ENCODE results near the gene FBXL16. TPM values are rescaled to one million over a fixed set of nuclear protein-coding genes. Genes with fewer than 3 reads are reported as not detected.

FBXL16 gene
- total and polyA plus RNA-seq, 2 of the 13 experiments (the other 11 are each of a cell fraction or from before 2014, with no cell fraction given), result 0.22 to 2.0 TPM

- 0 out of 2 replicates have a peak, but pooled peaks have one; percentile 33 for TF ChIP-seq ZNF713 (CRISPR knock-in tag; IDR thresholded peaks at IDR 0.05)
- no peak for TF ChIP-seq NFYB (CRISPR knock-in tag; IDR thresholded peaks at IDR 0.05)
- no peak for TF ChIP-seq ZNF510 (CRISPR knock-in tag; IDR thresholded peaks at IDR 0.05; ENCODE audit: low read depth)
- TF ChIP-seq ATRX (CRISPR knock-in tag; IDR thresholded peaks at IDR 0.05; ENCODE audit: borderline replicate concordance), result no peak
- peak; percentile 11; the same call in 1 of the 2 replicates for TF ChIP-seq MTA1 (CRISPR knock-in tag; IDR thresholded peaks at IDR 0.05; ENCODE audit: borderline replicate concordance)
- no peak for TF ChIP-seq TSC22D2 (CRISPR knock-in tag; IDR thresholded peaks at IDR 0.05; ENCODE audit: borderline replicate concordance)
- TF ChIP-seq SIN3A (IDR thresholded peaks at IDR 0.05; ENCODE audit: borderline replicate concordance, low read depth, low read length), result peak; percentile 35; the same call in 1 of the 2 replicates
- TF ChIP-seq ZNF138 (CRISPR knock-in tag; IDR thresholded peaks at IDR 0.05; ENCODE audit: low read depth), result no peak
- TF ChIP-seq RORA (CRISPR knock-in tag; IDR thresholded peaks at IDR 0.05), result no peak
- TF ChIP-seq HNRNPK (IDR thresholded peaks at IDR 0.05; ENCODE audit: low read depth, low read length, poor library complexity, severe bottlenecking), result no peak
- no peak for TF ChIP-seq ZNF501 (CRISPR knock-in tag; IDR thresholded peaks at IDR 0.05)
- no peak for TF ChIP-seq ZNF207 (IDR thresholded peaks at IDR 0.05; ENCODE audit: borderline replicate concordance)
- TF ChIP-seq KMT2A (CRISPR knock-in tag; IDR thresholded peaks at IDR 0.05), result no peak
- 0 out of 2 replicates have a peak, but pooled peaks have one; percentile 20 for TF ChIP-seq DZIP1 (CRISPR knock-in tag; IDR thresholded peaks at IDR 0.05)
- TF ChIP-seq PAXIP1 (CRISPR knock-in tag; conservative IDR thresholded peaks at IDR 0.05), result no peak
- no peak for TF ChIP-seq ZIK1 (CRISPR knock-in tag; IDR thresholded peaks at IDR 0.05; ENCODE audit: borderline replicate concordance, low read depth)
- TF ChIP-seq ZNF691 (CRISPR knock-in tag; IDR thresholded peaks at IDR 0.05; ENCODE audit: borderline replicate concordance, low read depth), result no peak
- no peak for TF ChIP-seq ZFAT (CRISPR knock-in tag; conservative IDR thresholded peaks at IDR 0.05)
- TF ChIP-seq PRPF4 (IDR thresholded peaks at IDR 0.05; ENCODE audit: low read depth, low read length, poor library complexity, severe bottlenecking), result no peak
- TF ChIP-seq NCOR1 (IDR thresholded peaks at IDR 0.05; ENCODE audit: borderline replicate concordance, low read length), result no peak
- no peak for TF ChIP-seq ZNF569 (CRISPR knock-in tag; IDR thresholded peaks at IDR 0.05; ENCODE audit: borderline replicate concordance)
- 0 out of 2 replicates have a peak, but pooled peaks have one; percentile 9 for TF ChIP-seq RXRB (CRISPR knock-in tag; IDR thresholded peaks at IDR 0.05; ENCODE audit: borderline replicate concordance)
- TF ChIP-seq SRSF1 (optimal IDR thresholded peaks at IDR 0.05; ENCODE audit: low read depth, low read length), result no peak
Measured at GRCh38 chr16:680967-681745, 24.4 kb downstream of the FBXL16 start (continued).
